ENCODE data around the gene FARP2.

DNA sequence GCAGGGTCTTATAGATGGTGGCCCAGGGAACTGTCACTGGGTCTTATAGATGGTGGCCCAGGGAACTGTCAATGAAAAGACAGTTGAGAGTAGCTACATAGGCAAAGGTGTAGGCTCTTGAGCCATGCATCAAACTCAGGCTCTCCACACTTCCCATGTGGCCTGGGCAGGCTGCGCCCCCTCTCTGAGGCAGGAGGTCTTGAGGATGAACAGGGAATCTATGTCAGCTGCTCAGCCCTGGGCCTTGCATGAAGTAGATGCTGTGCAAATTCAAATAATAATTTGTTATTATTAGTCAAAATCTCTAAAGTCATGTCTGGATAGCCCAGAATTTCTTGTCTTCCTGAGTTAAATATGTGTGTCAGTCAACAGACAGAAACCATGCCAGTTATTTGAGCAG is 125.6 kb downstream of the FARP2 start:
- no peak for TF ChIP-seq POLR2A (IDR thresholded peaks at IDR 0.05)
- TF ChIP-seq, protein P1, sequence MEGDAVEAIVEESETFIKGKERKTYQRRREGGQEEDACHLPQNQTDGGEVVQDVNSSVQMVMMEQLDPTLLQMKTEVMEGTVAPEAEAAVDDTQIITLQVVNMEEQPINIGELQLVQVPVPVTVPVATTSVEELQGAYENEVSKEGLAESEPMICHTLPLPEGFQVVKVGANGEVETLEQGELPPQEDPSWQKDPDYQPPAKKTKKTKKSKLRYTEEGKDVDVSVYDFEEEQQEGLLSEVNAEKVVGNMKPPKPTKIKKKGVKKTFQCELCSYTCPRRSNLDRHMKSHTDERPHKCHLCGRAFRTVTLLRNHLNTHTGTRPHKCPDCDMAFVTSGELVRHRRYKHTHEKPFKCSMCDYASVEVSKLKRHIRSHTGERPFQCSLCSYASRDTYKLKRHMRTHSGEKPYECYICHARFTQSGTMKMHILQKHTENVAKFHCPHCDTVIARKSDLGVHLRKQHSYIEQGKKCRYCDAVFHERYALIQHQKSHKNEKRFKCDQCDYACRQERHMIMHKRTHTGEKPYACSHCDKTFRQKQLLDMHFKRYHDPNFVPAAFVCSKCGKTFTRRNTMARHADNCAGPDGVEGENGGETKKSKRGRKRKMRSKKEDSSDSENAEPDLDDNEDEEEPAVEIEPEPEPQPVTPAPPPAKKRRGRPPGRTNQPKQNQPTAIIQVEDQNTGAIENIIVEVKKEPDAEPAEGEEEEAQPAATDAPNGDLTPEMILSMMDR (IDR thresholded peaks at IDR 0.05): no peak
- TF ChIP-seq POLR2AphosphoS5 (IDR thresholded peaks at IDR 0.05): no peak
- TF ChIP-seq EP300 (IDR thresholded peaks at IDR 0.05): no peak
